Spleen (tissue), 7 donors: ENCODE data around the gene CD3D.

Experiments
- POLR2A ChIP-seq, 3 donors: fragments of 450-650 bp; IDR thresholded peaks; one replicate each; pipeline ENCODE4 v1.5.1; 2017; ENCODE audit warnings: antibody characterized with exemption in 3 of 3, mild to moderate bottlenecking in 1 of 3
- TF ChIP-seq, protein P1 (sequence below), 11 experiments: fragments of 200-600 bp in 7 of 11; fragments of 450-650 bp in 4 of 11; sonication (generic) in 4 of 11; IDR thresholded peaks in 8 of 11; conservative IDR thresholded peaks in 3 of 11; 1 replicate in 7 of 11; 2 replicates in 4 of 11; pipeline versions ENCODE4 v1.4.0 to v1.8.0; 2016 to 2021; ENCODE audit warnings: antibody characterized with exemption in 11 of 11, inconsistent platforms in 4 of 11, mild to moderate bottlenecking in 1 of 11
- donor health status: DM: no; HTN: no; CAD: no; lungs with moderate emphysema.
- donor health status: DM: no; HTN: no; CAD: no.
- donor health status: DM: no; HTN: no; CAD: no.

DNA sequence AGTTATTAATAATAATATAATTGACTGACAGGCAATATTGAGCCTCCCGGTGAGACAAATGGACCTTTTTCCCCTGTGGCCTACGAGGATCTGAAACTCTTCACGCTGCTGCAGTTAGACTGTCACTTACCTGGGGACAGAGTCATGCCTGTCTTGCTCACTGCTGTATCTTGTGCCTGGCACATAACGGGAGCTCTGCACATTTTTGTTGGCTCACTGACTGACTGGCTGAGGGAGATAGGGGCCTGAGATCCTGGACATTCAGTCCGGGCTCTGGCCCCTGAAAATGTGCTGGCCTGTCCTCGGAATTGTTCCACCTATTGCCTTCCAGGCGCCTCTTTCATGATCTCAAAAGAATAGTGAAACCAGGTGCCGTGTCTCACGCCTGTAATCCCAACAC lies 743 bp upstream of the CD3D start:
- TF ChIP-seq, protein P1, sequence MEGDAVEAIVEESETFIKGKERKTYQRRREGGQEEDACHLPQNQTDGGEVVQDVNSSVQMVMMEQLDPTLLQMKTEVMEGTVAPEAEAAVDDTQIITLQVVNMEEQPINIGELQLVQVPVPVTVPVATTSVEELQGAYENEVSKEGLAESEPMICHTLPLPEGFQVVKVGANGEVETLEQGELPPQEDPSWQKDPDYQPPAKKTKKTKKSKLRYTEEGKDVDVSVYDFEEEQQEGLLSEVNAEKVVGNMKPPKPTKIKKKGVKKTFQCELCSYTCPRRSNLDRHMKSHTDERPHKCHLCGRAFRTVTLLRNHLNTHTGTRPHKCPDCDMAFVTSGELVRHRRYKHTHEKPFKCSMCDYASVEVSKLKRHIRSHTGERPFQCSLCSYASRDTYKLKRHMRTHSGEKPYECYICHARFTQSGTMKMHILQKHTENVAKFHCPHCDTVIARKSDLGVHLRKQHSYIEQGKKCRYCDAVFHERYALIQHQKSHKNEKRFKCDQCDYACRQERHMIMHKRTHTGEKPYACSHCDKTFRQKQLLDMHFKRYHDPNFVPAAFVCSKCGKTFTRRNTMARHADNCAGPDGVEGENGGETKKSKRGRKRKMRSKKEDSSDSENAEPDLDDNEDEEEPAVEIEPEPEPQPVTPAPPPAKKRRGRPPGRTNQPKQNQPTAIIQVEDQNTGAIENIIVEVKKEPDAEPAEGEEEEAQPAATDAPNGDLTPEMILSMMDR (IDR thresholded peaks at IDR 0.05 in 8 of 11, conservative IDR thresholded peaks at IDR 0.05 in 3 of 11): no peak
- no peak for TF ChIP-seq POLR2A (IDR thresholded peaks at IDR 0.05)
